GM21390 (cell line): ENCODE measurements around the gene LIN7C.
"Not testable (repeated sequence)": the region's sequence is repeated elsewhere in the genome, so short reads cannot be mapped to it uniquely, and the experiment has no call there.

Experiments used
- ATAC-seq: cut with Tn5 transposase; IDR thresholded peaks from one replicate; pipeline ENCODE4 v1.9.1; 2021; ENCODE audit not compliant: unreplicated experiment

Gene LIN7C, protein sequence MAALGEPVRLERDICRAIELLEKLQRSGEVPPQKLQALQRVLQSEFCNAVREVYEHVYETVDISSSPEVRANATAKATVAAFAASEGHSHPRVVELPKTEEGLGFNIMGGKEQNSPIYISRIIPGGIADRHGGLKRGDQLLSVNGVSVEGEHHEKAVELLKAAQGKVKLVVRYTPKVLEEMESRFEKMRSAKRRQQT

DNA sequence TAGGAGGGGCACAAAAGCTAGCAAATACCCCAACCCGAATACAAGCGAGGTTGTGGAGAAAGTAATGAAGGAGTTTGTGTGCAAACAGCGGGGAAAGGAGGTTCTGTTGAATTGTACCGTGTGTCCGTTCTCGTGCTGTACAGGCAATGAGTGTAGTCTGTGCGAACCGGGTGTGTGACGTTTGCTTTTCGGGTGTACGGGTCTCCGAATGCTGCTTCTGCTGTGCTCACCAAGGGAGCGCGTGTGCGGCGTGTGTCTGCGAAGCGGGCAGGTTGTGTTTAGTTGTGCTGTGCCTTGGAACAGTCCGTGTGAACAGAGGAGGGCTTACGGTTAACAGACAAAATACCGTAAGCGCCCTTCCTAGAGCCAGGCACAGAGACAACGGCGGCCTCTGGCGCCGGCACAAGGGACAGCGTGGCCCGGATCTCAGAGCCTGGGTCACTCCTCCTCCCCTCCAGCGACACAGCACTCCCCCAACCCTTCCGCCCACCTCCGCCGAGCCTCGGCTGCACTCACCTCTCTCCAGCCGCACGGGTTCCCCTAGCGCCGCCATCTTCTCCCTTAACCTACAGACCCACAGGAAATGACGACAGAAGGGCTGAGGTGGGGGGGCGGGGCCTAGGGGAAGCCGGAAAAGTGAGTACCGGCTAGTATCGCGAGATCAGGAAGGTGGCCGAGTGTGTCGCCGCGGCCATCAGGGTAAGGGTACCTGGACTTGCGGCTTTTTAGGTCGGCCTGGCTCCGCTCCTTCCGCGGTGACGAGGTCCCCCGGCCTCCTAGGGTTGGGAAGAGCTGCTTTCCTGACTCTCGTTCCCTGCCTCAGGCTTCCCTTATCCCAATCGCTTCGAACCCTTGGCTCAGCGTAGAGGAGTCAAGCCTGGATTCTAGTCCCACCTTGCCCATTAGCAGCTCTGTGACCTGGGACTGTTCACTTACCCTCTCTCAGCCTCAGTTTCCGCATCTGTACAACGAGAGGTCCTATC, at the start of gene LIN7C:
Gene LIN7C, minus strand, starts transcription at position 570 of the 983 bp plus-strand sequence. Its CDS starts 17 bp downstream, at position 553.
- ATAC-seq = peak; percentile 93

- no peak for ATAC-seq
Observed at GRCh38 chr11:27555264-27555663, 48.7 kb upstream of the LIN7C start.

- no peak for ATAC-seq
Observed at GRCh38 chr11:27553186-27553585, 46.6 kb upstream of the LIN7C start.

DNA sequence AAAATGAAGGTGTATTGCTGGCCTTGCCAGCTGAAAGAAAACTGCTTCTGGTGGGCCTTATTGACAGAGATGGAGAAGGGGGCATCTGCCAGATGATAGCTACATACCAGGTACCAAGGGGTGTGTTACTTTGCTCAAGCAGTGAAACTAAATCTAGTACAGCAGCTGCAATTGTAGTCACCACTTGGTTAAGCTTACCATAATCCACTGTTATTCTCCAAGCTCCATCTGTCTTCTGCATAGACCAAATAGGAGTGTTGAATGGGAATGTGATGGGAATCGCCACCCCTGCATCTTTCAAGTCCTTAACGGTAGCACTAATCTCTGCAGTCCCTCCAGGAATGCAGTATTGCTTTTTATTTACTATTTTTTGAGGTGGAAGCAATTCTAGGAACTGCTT, 45.8 kb upstream of the LIN7C start:
- ATAC-seq = no peak

- ATAC-seq = no peak
Observed at GRCh38 chr11:27551127-27551526, 44.6 kb upstream of the LIN7C start.

DNA sequence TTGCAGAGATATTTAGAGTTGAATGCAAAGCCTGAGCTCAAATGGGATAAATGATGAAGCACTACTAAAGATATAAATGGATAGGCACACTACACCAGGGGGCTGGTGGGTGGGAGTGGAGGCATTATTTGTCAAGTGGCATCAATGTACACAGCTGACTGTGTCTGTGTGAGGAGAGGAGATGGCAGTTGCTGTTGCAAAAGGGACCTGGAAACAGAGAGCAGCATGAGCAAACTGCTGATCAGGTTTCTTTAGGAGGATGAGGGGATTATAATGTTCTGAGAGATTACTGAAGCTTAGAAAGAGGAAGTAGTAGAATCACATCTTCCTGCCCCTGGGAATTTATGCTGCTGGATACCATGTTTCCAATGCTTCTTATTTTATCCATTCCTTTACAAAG, 39.4 kb upstream of the LIN7C start:
- no peak for ATAC-seq

DNA sequence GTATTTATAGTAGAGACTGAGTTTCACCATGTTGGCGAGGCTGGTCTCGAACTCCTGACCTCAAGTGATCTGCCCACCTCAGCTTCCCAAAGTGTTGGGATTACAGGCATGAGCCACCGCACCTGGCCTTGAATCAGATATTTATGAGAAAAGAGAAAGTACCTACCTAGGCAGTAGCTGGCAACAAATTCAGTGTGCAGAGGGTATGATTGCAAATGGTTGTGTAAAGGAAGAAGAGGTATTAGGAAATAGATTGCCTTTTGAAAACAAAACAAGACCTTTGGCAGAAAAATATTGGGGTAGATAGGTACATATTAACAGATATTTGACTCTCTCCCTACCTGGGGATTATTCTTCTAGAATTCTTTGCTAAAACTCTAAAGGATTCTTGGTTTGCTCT, 38.5 kb upstream of the LIN7C start:
- ATAC-seq = no peak

DNA sequence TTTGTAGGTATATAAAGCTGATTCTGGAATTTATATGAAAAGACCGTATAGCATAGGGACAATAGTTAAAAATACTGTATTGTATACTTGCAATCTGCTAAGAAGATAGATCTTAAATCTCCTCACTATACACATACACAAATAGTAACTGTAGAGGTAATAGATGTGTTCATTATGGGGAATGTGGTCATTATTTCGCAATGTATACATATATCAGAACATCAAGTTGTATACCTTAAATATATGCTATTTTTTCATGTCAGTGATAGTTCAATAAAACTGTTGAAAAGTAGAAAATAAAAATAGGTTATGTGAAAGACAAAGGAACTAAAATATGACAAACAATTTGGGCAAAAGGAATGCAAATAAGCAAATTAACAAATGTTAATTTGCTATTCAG, 35.2 kb upstream of the LIN7C start:
- ATAC-seq = no peak

- ATAC-seq = no peak
Observed at GRCh38 chr11:27540051-27540450, 33.5 kb upstream of the LIN7C start.

GRCh38 chr11:27535103-27535502, 28.5 kb upstream of the LIN7C start:
- no peak for ATAC-seq

- ATAC-seq = no peak
Observed at GRCh38 chr11:27532652-27533325, 26.2 kb upstream of the LIN7C start.

- ATAC-seq = no peak
Observed at GRCh38 chr11:27528712-27529111, 22.1 kb upstream of the LIN7C start.

DNA sequence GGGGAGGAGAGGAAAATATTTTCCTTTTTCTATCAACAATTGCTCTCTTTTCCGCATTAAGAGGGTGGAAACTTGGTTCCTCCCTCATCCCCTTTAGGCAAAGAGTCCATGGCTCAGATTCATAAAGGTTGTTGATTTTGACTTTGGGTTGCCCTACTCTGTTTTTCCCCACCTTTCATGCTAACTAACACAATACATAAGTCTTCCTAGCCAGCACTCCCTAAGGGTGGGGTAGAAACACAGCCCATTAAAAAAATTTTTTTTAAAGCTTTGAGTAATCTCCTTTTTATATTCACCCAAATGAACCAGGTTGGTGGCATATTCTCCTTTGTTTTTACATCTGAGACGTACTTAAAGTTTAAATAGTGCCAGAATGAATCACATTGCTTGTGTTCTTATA, 20.0 kb upstream of the LIN7C start:
- no peak for ATAC-seq

DNA sequence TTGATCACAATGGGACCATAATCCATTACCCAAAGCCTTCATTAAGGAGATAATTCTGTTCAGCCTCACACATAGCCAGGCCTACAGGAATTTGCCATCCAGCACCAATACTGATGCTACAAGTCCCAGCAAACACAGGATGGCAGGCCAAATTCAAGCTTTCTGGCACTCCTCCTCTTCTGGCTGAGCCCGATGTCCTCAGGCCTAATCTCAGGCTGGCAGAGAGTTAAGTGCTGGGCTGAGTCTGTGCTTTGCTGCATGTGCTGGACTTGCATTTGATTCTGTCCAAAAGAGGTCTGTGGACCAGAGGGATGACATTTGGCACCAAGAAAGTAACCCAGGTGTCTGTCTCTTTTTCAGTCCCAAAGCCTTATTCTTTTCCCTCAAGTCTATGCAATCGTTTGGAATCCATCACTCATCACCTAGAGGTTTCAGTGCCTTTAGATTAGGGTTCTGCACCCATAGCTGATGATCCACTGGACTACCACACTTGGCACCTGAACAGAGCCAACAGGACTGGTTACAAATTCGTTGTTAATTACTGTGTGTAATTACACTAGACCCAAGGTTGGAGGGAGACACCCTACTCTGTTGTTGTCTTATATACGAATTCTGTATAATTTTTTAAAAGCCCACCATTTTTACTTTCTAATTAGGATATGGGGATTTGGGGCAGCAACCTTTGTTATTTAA, 19.4 kb upstream of the LIN7C start:
- no peak for ATAC-seq

DNA sequence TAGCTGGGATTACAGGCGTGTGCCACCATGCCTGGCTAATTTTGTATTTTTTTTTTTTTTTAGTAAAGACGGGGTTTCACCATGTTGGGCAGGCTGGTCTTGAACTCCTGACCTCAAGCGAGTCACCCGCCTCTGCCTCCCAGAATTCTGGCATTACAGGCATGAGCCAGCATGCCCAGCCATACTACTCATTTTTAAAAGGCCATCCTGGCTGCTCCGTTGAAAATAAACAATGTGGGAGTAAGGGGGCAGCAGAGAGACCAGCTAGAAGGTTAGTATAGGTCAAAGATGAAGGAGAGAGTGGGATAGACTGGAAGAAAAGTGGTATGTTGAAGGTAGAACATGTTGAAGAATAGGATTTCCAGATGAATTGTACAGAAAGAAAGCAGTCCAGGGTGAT, 17.6 kb upstream of the LIN7C start:
- ATAC-seq = no peak

- no peak for ATAC-seq
Observed at GRCh38 chr11:27520226-27520625, 13.7 kb upstream of the LIN7C start.

DNA sequence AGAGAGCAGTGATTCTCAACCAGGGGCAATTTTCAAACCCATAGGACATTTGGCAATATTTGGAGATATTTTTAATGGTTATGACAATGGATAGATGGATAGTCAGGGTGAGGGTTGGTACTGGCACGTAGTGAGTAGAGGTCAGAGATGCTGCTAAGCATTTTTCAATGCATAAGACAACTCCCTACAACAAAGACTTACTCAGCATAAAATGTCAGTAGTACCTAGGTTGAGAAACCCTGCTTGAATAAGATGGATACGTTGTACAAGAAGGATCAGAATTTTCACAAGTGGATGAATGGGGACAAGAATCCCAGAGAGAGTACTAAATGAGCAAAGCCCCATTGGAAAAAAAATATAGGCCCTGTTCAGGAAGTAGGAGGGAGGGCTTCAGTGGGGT, 11.9 kb upstream of the LIN7C start:
- ATAC-seq = no peak

DNA sequence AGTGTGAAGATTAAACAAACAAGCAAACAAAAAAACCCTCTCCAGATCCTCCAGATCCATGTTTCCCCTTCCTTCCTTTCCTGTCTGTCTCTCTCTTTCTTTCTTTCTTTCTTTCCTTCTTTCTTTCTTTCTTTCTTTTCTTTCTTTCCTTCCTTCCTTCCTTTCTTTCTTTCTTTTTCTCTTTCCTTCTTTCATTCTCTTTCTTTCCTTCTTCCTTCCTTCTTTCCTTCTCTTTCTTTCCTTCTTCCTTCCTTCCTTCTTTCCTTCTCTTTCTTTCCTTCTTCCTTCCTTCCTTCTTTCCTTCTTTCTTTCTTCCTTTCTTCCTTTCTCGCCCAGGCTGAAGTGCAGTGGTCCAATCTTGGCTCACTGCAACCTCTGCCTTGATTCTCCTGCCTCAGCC, 10.9 kb upstream of the LIN7C start:
- ATAC-seq = not testable (repeated sequence)

- no peak for ATAC-seq
Observed at GRCh38 chr11:27514558-27514957, 8.0 kb upstream of the LIN7C start.

DNA sequence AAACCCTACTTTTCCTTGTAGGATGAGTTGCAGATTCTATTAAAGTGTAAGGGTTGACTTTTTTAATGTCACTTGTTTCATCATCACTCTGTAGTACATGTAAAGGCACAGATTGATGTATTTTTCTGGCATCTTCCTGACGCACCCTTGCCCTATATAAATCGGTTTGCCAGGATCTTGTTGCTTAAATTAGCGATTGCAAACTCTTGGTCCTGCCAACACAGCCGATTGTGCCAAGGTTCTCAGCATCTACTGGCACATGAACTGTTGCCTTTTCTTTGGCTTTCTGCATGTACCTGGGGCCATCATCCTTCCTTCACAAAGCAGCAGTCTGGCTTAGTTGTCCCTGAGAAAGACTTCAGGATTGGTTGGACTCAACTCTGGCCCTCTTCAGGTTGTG, 7.5 kb upstream of the LIN7C start:
- no peak for ATAC-seq

- no peak for ATAC-seq
Observed at GRCh38 chr11:27513389-27513788, 6.8 kb upstream of the LIN7C start.
